Activated CD8-positive, alpha-beta T cell treated with anti-CD3 and anti-CD28 coated beads, Interleukin-2, amount 10 ng/mL, durations not matched to agents 7 days and 5 days (primary cell): ENCODE results near the gene ONECUT2. TPM values are rescaled to one million over a fixed set of nuclear protein-coding genes. Genes with fewer than 3 reads are reported as not detected.
"Not testable (repeated sequence)": the region's sequence is repeated elsewhere in the genome, so short reads cannot be mapped to it uniquely, and the experiment has no call there.

Experiments used
- ATAC-seq: fragments of 150-1000 bp; cut with Tn5 transposase; one replicate; pipeline ENCODE4 v1.10.0; 2021; ENCODE audit warnings: moderate library complexity
- CTCF ChIA-PET: fragments of 350-600 bp; sonication (Branson Sonifier 250); formaldehyde crosslinking; loops from one replicate; lab custom pipeline; 2021; ENCODE audit warnings: antibody characterized with exemption; lab: Charles Lee
- POLR2A ChIA-PET: fragments of 350-600 bp; sonication (Branson Sonifier 250); formaldehyde crosslinking; loops from one replicate; lab custom pipeline; 2021; ENCODE audit warnings: antibody characterized with exemption; lab: Charles Lee
- DNase-seq: peaks from one replicate; pipeline ENCODE4 v3.0.0-alpha.2; 2020
- H3K27ac Mint-ChIP-seq: one replicate; pipeline ENCODE4 v1.8.0; 2021; ENCODE audit warnings: mild to moderate bottlenecking, mixed read lengths
- H3K27me3 Mint-ChIP-seq: one replicate; pipeline ENCODE4 v1.8.0; 2021; ENCODE audit warnings: low read depth, mixed read lengths
- H3K36me3 Mint-ChIP-seq: one replicate; pipeline ENCODE4 v1.8.0; 2021; ENCODE audit warnings: low read depth, mixed read lengths
- H3K4me1 Mint-ChIP-seq: one replicate; pipeline ENCODE4 v1.8.0; 2021; ENCODE audit warnings: low read depth, mixed read lengths
- H3K4me3 Mint-ChIP-seq: one replicate; pipeline ENCODE4 v1.8.0; 2021; ENCODE audit warnings: mild to moderate bottlenecking, mixed read lengths
- H3K9me3 Mint-ChIP-seq: one replicate; pipeline ENCODE4 v1.8.0; 2022; ENCODE audit warnings: mixed read lengths; ENCODE audit not compliant: insufficient read depth
- total RNA-seq, 2 experiments: library from RNA; stranded (reverse); gene quantifications; one replicate each; pipeline ENCODE4 v1.2.3, GENCODE V29; 2021

Gene ONECUT2
- total RNA-seq, 2 experiments from 2014 or later, result not detected

DNA sequence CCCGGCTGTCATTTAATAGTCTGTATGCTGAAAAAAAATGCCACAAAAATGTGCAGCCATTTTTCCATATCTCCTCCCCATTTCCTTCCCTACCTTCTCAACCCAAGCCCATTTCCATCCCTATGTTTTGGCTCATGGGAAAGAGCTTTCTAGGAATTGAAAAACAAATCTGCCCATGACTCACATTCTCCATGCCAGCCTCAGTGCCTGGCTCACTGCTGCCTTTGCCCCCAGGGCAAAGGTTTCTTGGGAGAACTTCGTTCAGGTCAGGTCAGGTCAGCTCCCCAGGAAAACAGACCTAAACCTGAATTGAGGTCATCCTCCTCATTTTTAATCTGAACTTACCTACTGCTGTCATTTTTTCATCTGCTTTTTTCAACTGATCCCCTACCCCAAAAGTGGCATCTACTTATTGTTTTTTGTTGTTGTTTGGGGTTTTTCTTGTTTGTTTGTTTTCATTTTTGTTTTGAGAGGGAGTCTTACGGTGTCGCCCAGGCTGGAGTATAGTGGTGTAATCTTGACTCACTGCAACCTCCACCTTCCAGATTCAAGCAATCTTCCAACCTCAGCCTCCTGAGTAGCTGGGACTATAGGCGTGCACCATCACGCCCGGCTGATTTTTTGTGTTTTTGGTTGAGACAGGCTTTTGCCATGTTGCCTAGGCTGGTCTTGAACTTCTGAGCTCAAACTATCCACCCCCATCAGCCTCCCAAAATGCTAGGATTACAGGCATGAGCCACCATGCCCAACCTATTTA lies 84.7 kb downstream of the ONECUT2 start:
- no peak overlapping the region for H3K4me3 Mint-ChIP-seq
- no peak for DNase-seq
- no peaks in the 10 kb centered on the region for H3K9me3 Mint-ChIP-seq

DNA sequence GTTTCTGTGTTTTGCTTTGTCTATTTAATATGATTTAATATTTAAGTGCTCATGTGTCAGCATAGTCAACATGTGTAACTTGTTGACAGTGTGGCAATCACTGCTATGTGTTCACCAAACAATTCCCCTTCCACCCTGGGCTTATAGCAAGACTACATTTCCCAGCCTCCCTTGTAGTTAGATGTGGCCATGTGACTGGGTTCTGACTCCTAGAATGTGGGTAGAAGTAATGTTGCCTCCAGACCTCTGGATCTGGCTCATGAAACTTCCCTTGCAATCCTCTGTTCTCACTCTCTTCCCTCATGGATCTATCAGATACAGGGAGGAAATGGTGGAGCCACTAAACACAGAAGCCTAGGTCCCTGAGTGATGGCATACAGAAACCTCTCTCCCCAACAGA lies 87.2 kb downstream of the ONECUT2 start:
- CTCF ChIA-PET, DNase-seq, H3K4me1 Mint-ChIP-seq: not testable (repeated sequence)

More for the DNA sequence above, 84.7 kb downstream of the ONECUT2 start:
- Mint-ChIP-seq H3K36me3 (no peaks in the 10 kb centered on the region), H3K4me1 (no peaks in the 10 kb centered on the region), H3K27ac (no peak overlapping the region), H3K27me3 (peaks cover 6% of the 10 kb centered on the region)
- ChIA-PET CTCF (no interaction called here), POLR2A (no interaction called here)
- no peak for ATAC-seq

DNA sequence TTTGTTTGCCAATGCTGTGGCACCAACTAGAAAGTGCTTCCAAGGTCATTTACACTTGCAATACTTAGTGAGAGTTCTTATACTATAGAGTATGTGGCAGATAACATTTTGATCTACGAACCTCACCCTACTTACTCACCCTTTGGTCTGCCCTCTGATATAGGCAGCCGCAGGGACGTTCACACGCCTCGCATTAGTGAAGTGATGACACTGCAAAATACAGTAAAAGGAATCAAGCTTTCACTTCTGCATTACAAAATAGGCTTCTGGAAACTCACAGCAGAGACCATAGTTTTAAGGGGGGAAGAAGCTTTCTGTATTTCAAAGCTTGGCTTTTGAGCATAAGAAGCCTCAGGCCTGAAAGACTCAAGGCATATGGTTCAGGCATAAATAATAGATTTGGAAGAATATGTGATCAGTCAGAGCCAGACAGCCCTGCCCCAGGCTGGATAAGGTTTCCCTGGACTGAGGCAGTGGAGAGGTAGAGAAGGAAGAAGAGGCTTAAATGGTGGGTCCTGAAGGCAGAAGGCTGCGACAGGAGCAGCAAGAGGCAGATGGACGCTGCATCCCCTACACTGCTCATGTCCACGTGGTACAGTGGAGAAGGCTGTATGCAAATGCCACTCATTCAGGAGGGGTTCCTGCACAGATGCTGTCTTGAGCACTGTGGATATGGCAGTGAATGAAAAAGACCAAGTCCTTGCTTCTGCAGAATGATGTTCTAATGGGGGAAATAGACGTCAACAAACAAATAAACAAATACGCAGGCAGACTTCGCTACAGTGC lies 88.2 kb downstream of the ONECUT2 start:
- Mint-ChIP-seq H3K27me3 (peaks cover 4% of the 10 kb centered on the region), H3K4me1 (no peaks in the 10 kb centered on the region), H3K4me3 (no peak overlapping the region), H3K9me3 (no peaks in the 10 kb centered on the region), H3K27ac (no peak overlapping the region), H3K36me3 (no peaks in the 10 kb centered on the region)
- CTCF ChIA-PET, result no interaction called here
- no peak for ATAC-seq
- no peak for DNase-seq
- POLR2A ChIA-PET, result no interaction called here

More for the DNA sequence above, 87.2 kb downstream of the ONECUT2 start:
- H3K9me3 Mint-ChIP-seq, H3K4me3 Mint-ChIP-seq, H3K36me3 Mint-ChIP-seq, H3K27ac Mint-ChIP-seq, ATAC-seq, POLR2A ChIA-PET, H3K27me3 Mint-ChIP-seq: not testable (repeated sequence)

DNA sequence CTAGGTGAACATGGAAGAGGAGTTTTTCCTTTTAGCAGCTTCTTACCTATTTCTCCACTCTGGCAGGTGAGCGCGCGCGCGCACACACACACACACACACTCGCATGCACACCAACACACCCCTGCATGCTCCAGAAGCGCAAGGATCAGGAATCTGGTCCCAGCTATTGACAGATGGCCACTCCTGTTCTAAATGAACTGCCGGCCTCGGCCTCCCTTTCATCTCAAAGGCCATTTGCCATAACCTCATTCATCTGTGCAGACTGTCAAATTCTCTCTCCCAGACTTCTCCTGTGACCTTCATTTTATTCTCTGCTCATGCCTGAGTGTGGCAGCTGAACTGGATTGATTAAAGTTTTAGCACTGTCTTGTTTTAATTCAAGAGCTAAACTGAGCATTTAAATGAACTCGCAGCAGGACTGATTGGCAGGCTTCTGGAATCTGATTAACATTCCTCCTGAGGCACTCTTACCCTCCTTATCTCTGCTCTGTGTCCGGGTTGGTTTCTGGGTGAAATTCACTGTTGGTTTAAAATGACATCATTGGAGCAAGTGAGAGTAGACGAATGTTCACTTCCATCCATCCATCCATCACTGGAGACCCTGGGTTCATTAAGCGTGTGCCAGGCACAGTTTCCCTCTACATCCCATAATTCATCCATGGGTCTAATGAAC lies 92.5 kb downstream of the ONECUT2 start:
- no peaks in the 10 kb centered on the region for H3K36me3 Mint-ChIP-seq
- CTCF ChIA-PET, result no interaction called here
- POLR2A ChIA-PET, result no interaction called here
- H3K4me3 Mint-ChIP-seq, result no peak overlapping the region
- no peaks in the 10 kb centered on the region for H3K27me3 Mint-ChIP-seq
- ATAC-seq (no peak), DNase-seq (no peak)
- no peaks in the 10 kb centered on the region for H3K4me1 Mint-ChIP-seq
- no peak overlapping the region for H3K27ac Mint-ChIP-seq
- no peaks in the 10 kb centered on the region for H3K9me3 Mint-ChIP-seq

DNA sequence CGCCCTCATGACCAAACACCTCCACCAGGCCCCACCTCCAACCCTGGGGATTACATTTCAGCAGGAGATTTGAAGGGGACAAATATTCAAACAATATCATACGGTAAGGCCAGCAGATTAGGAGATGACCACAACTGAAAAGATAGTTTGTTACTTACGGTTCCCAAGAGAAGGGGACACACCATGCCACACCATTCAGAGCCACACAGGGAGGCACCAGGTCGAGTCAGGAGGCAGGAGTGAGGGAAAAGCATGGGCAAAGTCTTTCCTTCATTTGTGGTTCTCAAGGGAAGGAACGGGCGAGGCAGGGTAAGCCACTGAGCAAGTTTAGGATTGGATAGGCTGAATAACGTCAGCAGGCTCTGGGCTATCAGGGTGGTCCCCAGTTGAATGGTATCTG lies 94.0 kb downstream of the ONECUT2 start:
- Mint-ChIP-seq H3K27me3 (no peaks in the 10 kb centered on the region), H3K36me3 (no peaks in the 10 kb centered on the region), H3K4me3 (no peak overlapping the region), H3K9me3 (no peaks in the 10 kb centered on the region), H3K4me1 (no peaks in the 10 kb centered on the region), H3K27ac (no peak overlapping the region)
- CTCF ChIA-PET, result no interaction called here
- DNase-seq (no peak), ATAC-seq (no peak)
- POLR2A ChIA-PET, result no interaction called here

DNA sequence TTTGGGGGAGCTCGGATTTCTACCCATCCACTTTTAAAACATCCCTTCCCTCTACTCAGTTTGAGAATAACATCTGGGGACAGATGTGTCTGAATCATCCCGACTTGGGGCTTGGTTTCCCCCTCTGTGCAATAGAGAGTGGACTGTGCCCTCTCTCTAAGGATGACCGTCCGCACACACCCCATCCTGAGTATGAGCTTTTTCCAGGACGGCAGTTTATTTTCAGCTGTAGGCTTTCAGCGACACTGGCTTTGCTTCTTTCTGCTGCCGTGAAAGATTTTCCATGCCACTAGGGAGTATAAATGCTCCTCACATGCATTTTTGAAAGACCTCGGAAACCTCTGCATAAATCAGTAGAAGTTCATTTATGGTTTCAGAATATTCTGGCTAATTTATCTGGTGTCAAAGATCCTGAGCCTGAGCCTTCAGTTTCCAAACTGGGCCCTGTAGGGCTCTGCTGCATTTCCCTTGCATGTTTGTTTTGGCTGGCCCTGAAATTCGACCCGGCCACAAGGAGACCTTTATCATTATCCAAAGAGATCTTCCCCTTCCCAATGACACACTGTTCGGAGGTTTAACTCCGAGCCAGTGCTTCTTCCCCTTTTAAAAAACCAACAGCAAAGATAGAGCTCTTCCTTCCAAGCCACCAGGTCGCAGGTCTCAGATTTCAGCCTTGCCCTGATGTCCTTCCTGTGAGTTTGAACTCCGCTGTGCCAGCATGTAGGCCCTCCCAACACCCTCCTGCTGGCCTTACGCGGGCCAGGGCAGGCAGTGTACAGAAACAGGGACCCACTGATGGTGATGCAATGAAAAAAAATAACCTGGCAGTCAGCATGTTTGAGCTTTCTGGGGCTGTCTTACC lies 98.1 kb downstream of the ONECUT2 start:
- ChIA-PET POLR2A (no interaction called here), CTCF (no interaction called here)
- ATAC-seq, result no peak
- Mint-ChIP-seq H3K27me3 (no peaks in the 10 kb centered on the region), H3K4me3 (no peak overlapping the region), H3K27ac (no peak overlapping the region), H3K4me1 (no peaks in the 10 kb centered on the region), H3K9me3 (no peaks in the 10 kb centered on the region), H3K36me3 (no peaks in the 10 kb centered on the region)
- no peak for DNase-seq

DNA sequence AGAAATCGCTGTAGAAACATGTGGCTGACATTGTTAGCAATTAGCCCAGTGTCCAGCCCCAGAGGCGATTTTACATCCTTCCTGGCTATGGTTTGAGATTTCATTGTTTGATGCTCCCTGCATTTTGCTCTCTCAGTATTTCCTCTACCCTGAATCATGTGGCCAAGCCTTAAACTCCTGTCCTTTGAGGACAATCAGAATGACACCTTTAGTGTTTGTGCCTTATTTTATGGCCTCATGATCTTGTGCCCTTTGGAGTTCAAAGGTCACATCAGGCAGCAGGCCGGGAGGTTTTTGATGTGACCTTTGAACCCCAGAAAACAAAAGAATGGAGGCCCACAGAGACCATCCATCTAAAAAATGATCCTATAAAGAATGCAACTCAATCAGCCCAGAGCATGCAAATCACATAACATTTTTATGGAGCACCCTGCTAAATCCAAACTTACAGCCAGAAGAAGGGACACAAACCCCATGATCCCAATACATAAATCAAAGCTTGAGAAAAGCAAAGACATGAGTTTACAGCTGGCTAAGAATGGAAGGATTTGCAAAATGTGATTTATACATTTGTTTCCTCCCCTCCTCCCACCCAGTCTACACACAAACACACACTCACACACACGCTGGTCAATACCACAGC lies 98.8 kb downstream of the ONECUT2 start:
- no peaks in the 10 kb centered on the region for H3K9me3 Mint-ChIP-seq
- H3K27ac Mint-ChIP-seq, result no peak overlapping the region
- ATAC-seq (no peak), DNase-seq (no peak)
- no peaks in the 10 kb centered on the region for H3K4me1 Mint-ChIP-seq
- no peak overlapping the region for H3K4me3 Mint-ChIP-seq
- POLR2A ChIA-PET, result no interaction called here
- no peaks in the 10 kb centered on the region for H3K36me3 Mint-ChIP-seq
- CTCF ChIA-PET, result no interaction called here
- no peaks in the 10 kb centered on the region for H3K27me3 Mint-ChIP-seq

DNA sequence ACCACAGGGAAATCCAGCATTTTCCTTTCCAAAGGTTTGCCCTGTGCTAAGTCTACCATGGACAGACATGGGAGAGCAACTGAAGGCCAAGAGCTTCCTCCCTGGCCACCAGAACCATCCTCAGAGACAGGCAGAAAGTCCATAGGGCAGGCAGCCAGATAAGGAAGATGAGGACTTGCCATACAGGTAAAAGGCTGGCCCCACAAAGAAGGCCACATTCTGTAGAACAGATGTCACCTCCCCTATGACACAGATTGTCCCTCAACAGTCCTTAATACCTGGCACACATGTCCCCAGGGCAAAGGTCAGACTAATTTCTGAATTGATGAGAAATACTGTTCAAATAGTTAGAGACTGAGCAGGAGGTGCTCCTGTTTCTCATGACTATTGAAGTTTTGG lies 99.3 kb downstream of the ONECUT2 start:
- ATAC-seq (no peak), DNase-seq (no peak)
- POLR2A ChIA-PET, result no interaction called here
- no peak overlapping the region for H3K27ac Mint-ChIP-seq
- H3K27me3 Mint-ChIP-seq, result no peaks in the 10 kb centered on the region
- H3K9me3 Mint-ChIP-seq, result no peaks in the 10 kb centered on the region
- CTCF ChIA-PET, result no interaction called here
- H3K36me3 Mint-ChIP-seq, result no peaks in the 10 kb centered on the region
- no peak overlapping the region for H3K4me3 Mint-ChIP-seq
- H3K4me1 Mint-ChIP-seq, result no peaks in the 10 kb centered on the region

DNA sequence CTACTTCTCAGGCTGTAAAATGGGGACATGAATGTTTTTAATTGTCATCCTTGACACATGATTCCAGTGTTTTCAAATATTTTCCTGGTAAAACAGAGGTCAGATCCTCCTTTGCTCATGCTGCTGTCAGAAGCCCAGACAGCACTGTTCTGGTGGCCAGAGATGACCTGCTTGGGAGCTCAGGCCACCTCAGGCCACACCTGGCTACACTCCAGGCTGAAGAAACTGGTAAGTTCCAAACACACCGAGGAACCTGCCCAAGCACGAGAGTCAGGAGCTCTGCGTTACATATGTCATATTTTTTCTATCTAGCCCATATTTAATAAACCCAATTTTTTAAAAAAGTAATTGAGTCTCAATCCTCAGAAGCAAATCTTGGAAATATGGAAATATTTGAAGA lies 103.4 kb downstream of the ONECUT2 start:
- DNase-seq (no peak), ATAC-seq (no peak)
- ChIA-PET POLR2A (interaction anchor here (0.7 kb wide), 1 partner anchor 750 kb away, joined by 3 read pairs; no protein-coding TSS in a partner anchor), CTCF (no interaction called here)
- Mint-ChIP-seq H3K27me3 (peaks cover 2% of the 10 kb centered on the region), H3K27ac (no peak overlapping the region), H3K4me1 (no peaks in the 10 kb centered on the region), H3K9me3 (no peaks in the 10 kb centered on the region), H3K4me3 (no peak overlapping the region), H3K36me3 (no peaks in the 10 kb centered on the region)

DNA sequence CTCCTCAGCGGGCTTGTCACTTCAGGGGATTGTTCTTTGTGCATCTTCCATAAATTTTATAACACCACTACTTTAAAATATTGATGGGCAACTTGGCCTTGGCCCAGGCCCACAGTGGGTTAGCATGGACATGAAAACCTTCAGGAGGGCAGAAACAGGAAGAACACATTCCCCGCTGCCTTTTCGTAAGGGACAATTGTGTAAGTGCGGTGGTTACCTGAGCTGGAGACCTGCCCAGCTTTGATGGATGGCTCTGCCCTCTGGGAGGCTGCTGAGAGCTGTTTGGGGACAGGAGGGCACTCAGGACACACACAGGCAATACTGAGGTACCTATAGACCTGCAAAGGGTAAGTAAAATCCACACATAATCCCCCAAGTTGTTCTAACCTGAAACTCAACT lies 104.5 kb downstream of the ONECUT2 start:
- Mint-ChIP-seq H3K4me1 (no peaks in the 10 kb centered on the region), H3K36me3 (no peaks in the 10 kb centered on the region), H3K4me3 (no peak overlapping the region), H3K27ac (no peak overlapping the region), H3K27me3 (peaks cover 2% of the 10 kb centered on the region), H3K9me3 (no peaks in the 10 kb centered on the region)
- POLR2A ChIA-PET, result no interaction called here
- no peak for ATAC-seq
- CTCF ChIA-PET, result no interaction called here
- no peak for DNase-seq
